Mesothelial cell of epicardium (in vitro differentiated cells): ENCODE results near the gene ASPG. TPM values are rescaled to one million over a fixed set of nuclear protein-coding genes. Genes with fewer than 3 reads are reported as not detected.

ENCODE experiments used
- DNase-seq, 2 experiments: peaks; one replicate each; pipeline ENCODE4 v3.0.0; 2021; ENCODE audit warnings: low spot score in 2 of 2; ENCODE audit not compliant: unreplicated experiment in 2 of 2
- H3K27ac Mint-ChIP-seq: 2 replicates; pipeline ENCODE4 v1.8.0; 2021; ENCODE audit warnings: mixed read lengths
- H3K27me3 Mint-ChIP-seq: 2 replicates; pipeline ENCODE4 v1.8.0; 2021; ENCODE audit warnings: low read depth, mixed read lengths
- H3K36me3 Mint-ChIP-seq: 2 replicates; pipeline ENCODE4 v1.8.0; 2021; ENCODE audit warnings: mixed read lengths
- H3K4me1 Mint-ChIP-seq: 2 replicates; pipeline ENCODE4 v1.8.0; 2021; ENCODE audit warnings: mixed read lengths
- H3K4me3 Mint-ChIP-seq: 2 replicates; pipeline ENCODE4 v1.8.0; 2021; ENCODE audit warnings: mild to moderate bottlenecking, moderate library complexity, mixed read lengths
- H3K9me3 Mint-ChIP-seq: 2 replicates; pipeline ENCODE4 v1.8.0; 2021; ENCODE audit warnings: mixed read lengths
- CTCF ChIP-seq: fragments of 200-600 bp; sonication (generic); IDR thresholded peaks from one replicate; pipeline ENCODE4 v1.5.0; 2021; ENCODE audit warnings: antibody characterized with exemption; ENCODE audit not compliant: unreplicated experiment
- total RNA-seq: library from RNA; stranded (reverse); gene quantifications from 3 replicates; pipeline ENCODE4 v1.2.1, GENCODE V29; 2021

Gene ASPG
- total RNA-seq, 1 donor from 2014 or later, result 3.3 TPM

GRCh38 chr14:104076743-104077142 lies 8.8 kb upstream of the ASPG start:
- no peak for TF ChIP-seq CTCF
- Mint-ChIP-seq H3K4me1 (peaks cover 4% of the 10 kb centered on the region), H3K9me3 (peaks cover 14% of the 10 kb centered on the region), H3K27ac (no peak overlapping the region), H3K27me3 (peaks cover 20% of the 10 kb centered on the region), H3K36me3 (no peaks in the 10 kb centered on the region), H3K4me3 (no peak overlapping the region)
- DNase-seq, result no peak

GRCh38 chr14:104078031-104078455 lies 7.5 kb upstream of the ASPG start:
- Mint-ChIP-seq H3K4me3 (no peak overlapping the region), H3K27ac (no peak overlapping the region), H3K36me3 (no peaks in the 10 kb centered on the region), H3K9me3 (peaks cover 9% of the 10 kb centered on the region), H3K4me1 (peaks cover 4% of the 10 kb centered on the region), H3K27me3 (peaks cover 29% of the 10 kb centered on the region)
- TF ChIP-seq CTCF, result peak; percentile 97
- DNase-seq, result peak; percentile 77 to 94

DNA sequence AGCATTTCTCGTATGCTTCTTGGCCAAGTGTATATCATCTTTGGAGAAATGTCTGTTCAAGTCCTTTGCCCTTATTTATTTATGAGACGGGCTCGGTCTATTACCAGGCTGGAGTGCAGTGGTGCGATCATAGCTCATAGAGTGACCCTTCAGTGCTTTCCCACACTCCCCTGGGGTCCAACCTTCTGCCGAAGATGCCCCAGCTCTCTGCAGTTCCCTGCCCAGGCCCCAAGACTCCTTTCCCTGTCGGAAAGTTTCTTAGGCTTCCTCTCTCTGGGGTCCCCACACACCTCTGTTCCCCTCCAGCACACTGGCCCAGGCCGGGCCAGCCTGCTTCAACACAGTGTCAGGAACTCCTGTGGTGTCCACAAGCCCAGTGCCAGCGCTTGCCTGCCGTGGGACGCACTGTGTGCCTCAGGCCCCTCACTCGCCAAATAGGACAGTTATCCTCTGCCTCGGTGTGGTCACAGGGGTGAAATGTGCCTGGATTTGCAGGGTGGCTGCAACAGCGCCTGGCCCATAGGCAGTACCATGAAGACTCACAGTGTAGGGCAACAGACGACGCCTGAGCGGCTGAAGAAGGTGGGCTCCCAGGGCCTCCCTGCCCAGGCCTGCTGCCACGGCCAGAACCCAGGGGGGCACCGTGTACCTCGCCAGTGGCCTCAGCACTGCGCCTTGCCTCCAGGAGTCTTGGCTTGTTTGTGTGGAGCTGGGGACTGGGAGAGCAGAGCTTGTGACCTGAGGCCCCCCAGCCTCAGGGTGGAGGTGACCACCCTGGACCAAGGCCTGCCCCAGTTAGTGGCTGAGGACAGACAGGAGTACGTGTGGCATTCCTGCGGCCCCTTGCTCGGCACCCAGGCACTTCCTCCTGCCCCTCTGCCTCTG lies 4.9 kb upstream of the ASPG start:
- H3K4me1 Mint-ChIP-seq, result peaks cover 19% of the 10 kb centered on the region
- no peak for TF ChIP-seq CTCF
- no peak for DNase-seq
- H3K36me3 Mint-ChIP-seq, result no peaks in the 10 kb centered on the region
- no peak overlapping the region for H3K27ac Mint-ChIP-seq
- H3K4me3 Mint-ChIP-seq, result no peak overlapping the region
- H3K9me3 Mint-ChIP-seq, result no peaks in the 10 kb centered on the region
- peaks cover 42% of the 10 kb centered on the region for H3K27me3 Mint-ChIP-seq

DNA sequence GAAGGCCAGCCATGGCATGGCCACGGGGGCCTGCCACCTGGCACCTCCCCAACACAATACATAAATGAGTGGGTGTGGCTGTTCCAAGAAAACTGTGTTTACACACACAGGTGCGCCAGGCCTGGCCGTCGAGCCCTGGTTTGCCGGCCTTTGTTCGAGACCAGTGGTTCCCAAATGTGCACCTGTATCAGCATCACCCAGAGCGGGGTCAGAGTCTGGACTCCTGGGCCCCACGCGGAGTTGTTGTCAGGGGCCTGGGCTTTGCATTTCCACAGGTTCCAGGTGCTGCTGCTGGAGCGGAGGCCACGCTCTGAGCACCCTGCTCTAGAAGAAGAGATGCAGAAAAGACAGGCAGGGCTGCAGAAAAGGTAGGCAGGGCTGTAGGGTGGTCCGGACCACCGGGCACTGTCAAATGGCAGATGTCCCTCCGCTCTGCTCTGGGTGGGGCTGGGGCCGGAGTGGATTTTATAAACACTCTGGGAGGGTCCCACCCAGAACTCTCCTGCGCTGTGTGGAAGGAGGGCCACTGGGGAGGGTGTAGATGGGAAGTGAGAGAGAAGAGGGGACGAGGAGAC lies 4.2 kb upstream of the ASPG start:
- DNase-seq, result no peak
- no peak overlapping the region for H3K27ac Mint-ChIP-seq

DNA sequence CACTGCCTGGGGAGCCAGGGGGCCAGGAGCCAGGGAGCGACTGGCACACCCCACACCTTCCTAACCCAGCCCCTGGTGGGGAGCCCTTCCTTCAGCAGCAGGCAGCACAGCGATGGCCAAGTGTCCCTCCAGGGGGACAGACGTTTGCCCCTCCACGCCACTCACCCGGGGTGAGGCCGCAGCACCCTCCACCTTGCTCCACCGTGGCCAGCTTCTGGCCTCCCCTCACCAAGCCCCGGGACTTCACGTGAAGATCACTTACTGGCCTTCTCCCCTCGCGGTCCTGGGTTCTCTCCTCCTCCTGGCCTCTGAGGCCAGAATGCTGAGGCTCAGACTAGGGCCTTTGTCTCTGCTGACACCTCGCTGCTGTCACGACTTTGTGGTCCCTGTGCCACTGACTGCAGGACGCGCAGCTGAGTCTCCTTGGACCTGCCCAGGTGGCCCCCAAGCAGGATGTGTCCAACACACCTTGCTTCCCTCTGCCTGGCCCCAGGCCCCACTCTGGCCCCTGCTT lies 3.5 kb upstream of the ASPG start:
- Mint-ChIP-seq H3K4me1 (peaks cover 20% of the 10 kb centered on the region), H3K4me3 (no peak overlapping the region), H3K9me3 (no peaks in the 10 kb centered on the region), H3K36me3 (no peaks in the 10 kb centered on the region), H3K27me3 (peaks cover 35% of the 10 kb centered on the region), H3K27ac (no peak overlapping the region)
- DNase-seq, result no peak
- no peak for TF ChIP-seq CTCF

More for the DNA sequence above, 4.2 kb upstream of the ASPG start:
- Mint-ChIP-seq H3K36me3 (no peaks in the 10 kb centered on the region), H3K4me3 (no peak overlapping the region), H3K4me1 (peaks cover 20% of the 10 kb centered on the region), H3K27me3 (peaks cover 38% of the 10 kb centered on the region), H3K9me3 (no peaks in the 10 kb centered on the region)
- no peak for TF ChIP-seq CTCF
